Sigmoid colon (tissue), 7 donors: ENCODE data around the gene SNX12. TPM values are rescaled to one million over a fixed set of nuclear protein-coding genes. Genes with fewer than 3 reads are reported as not detected.

Experiments used
- DNase-seq: peaks from one replicate; pipeline ENCODE4 v3.0.0-alpha.2; 2019
- H3K27ac ChIP-seq, 4 donors: fragments of 200-600 bp; sonication (generic); one replicate each; pipeline ENCODE4 v1.5.1; 2016 to 2019; ENCODE audit warnings: mild to moderate bottlenecking in 1 of 4
- H3K27me3 ChIP-seq, 3 donors: fragments of 200-600 bp; sonication (generic); one replicate each; pipeline ENCODE4 v1.5.1; 2019; ENCODE audit warnings: mild to moderate bottlenecking in 1 of 3
- H3K36me3 ChIP-seq, 4 donors: fragments of 200-600 bp; sonication (generic); one replicate each; pipeline ENCODE4 v1.5.1; 2016 to 2019
- H3K4me1 ChIP-seq, 4 donors: fragments of 200-600 bp; sonication (generic); one replicate each; pipeline ENCODE4 v1.5.1; 2017 to 2019
- H3K4me3 ChIP-seq, 4 donors: fragments of 200-600 bp; sonication (generic); one replicate each; pipeline ENCODE4 v1.5.1; 2017 to 2019; ENCODE audit warnings: mild to moderate bottlenecking in 2 of 4, moderate library complexity in 1 of 4
- H3K9me3 ChIP-seq, 4 donors: fragments of 200-600 bp in 3 of 4; sonication (generic) in 3 of 4; one replicate each; pipeline versions ENCODE4 v1.5.1 to v1.6.1; 2013 to 2019
- EP300 ChIP-seq, 4 donors: sonication (generic); formaldehyde crosslinking; IDR thresholded peaks; one replicate each; pipeline ENCODE4 v1.6.1; 2017; ENCODE audit warnings: antibody characterized with exemption in 4 of 4
- POLR2A ChIP-seq, 2 donors: fragments of 450-650 bp; IDR thresholded peaks; one replicate each; pipeline ENCODE4 v1.6.1; 2016; ENCODE audit warnings: antibody characterized with exemption in 2 of 2, mild to moderate bottlenecking in 2 of 2, moderate library complexity in 2 of 2
- POLR2AphosphoS5 ChIP-seq, 4 donors: sonication (generic); formaldehyde crosslinking; IDR thresholded peaks; one replicate each; pipeline ENCODE4 v1.6.1; 2017; ENCODE audit warnings: antibody characterized with exemption in 4 of 4
- WGBS, 2 donors: extraction: QIAGEN DNeasy Blood & Tissue Kit; methylation state at CpG; one replicate each; pipeline ENCODE4 v1.1.7; 2013; 5-methylcytosine and 5-hydroxymethylcytosine counted together
- intact Hi-C: fragments of 100-400 bp; cut with DNase I; formaldehyde crosslinking; loops from one replicate; pipeline ENCODE4 v1.15.1; 2023
- polyA plus RNA-seq, 3 donors: library from polyadenylated mRNA; stranded (reverse); fragments of 200-250 nt; gene quantifications; one replicate each; pipeline ENCODE4 v1.2.3, GENCODE V29; 2013
- small RNA-seq, 3 donors: library from RNA; depleted of rRNA; stranded (forward); fragments of <200 nt; gene quantifications; one replicate each; pipeline ENCODE3, GENCODE V24; 2016
- total RNA-seq, 4 donors: library from RNA; depleted of rRNA; stranded (reverse); fragments of >200 nt; gene quantifications; one replicate each; pipeline ENCODE4 v1.1.0, GENCODE V29; 2016
- TF ChIP-seq, protein P1 (sequence below), 4 experiments: fragments of 450-650 bp in 3 of 4; fragments of 200-600 bp in 1 of 4; IDR thresholded peaks; one replicate each; pipeline ENCODE4 v1.5.1; 2016 to 2019; ENCODE audit warnings: antibody characterized with exemption in 4 of 4, mild to moderate bottlenecking in 3 of 4, moderate library complexity in 2 of 4
- donor health status: healthy with polysubstance abuse.
- donor health status: Bipolar disorder and iron deficiency.
- donor health status: healthy.

The SNX12 gene
- total and polyA plus RNA-seq, 7 donors: 27.6 to 66.1 (median 40.6) TPM

DNA sequence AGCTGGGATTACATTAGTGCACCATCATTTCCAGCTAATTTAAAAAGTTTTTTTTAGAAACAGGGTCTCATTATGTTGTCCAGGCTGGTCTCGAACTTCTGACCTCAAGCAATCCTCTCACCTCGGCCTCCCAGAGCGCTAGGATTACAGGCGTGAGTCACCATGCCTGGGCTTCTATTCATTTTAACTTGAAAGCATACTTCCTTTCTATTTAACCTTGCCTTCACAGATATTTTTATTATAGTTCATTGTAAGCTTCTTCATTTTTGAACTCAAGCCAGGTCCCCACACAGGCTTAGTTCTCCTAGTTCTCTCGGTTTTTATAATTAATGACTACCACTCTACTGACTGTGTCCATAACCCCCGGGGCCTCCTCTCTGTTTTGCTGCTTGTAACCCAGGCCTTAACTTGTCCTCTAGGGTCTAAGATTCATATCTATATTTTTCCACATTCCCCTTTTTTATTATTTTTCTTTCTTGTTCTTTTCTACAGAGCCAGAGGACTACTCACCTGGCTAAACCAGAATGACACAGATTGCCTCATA, 50.7 kb downstream of the SNX12 start:
- DNase-seq: no peak
- intact Hi-C loops: no loop called here
- H3K4me1 ChIP-seq: no peaks in the 10 kb centered on the region
- no peak overlapping the region for H3K4me3 ChIP-seq
- TF ChIP-seq POLR2A (IDR thresholded peaks at IDR 0.05): no peak
- TF ChIP-seq EP300 (IDR thresholded peaks at IDR 0.05): no peak
- TF ChIP-seq, protein P1, sequence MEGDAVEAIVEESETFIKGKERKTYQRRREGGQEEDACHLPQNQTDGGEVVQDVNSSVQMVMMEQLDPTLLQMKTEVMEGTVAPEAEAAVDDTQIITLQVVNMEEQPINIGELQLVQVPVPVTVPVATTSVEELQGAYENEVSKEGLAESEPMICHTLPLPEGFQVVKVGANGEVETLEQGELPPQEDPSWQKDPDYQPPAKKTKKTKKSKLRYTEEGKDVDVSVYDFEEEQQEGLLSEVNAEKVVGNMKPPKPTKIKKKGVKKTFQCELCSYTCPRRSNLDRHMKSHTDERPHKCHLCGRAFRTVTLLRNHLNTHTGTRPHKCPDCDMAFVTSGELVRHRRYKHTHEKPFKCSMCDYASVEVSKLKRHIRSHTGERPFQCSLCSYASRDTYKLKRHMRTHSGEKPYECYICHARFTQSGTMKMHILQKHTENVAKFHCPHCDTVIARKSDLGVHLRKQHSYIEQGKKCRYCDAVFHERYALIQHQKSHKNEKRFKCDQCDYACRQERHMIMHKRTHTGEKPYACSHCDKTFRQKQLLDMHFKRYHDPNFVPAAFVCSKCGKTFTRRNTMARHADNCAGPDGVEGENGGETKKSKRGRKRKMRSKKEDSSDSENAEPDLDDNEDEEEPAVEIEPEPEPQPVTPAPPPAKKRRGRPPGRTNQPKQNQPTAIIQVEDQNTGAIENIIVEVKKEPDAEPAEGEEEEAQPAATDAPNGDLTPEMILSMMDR (IDR thresholded peaks at IDR 0.05): no peak
- no peak for TF ChIP-seq POLR2AphosphoS5 (IDR thresholded peaks at IDR 0.05)
- 80 to 82% methylated on average over 6 of the region's 6 CpGs for WGBS, 2 donors
- no peak overlapping the region for H3K27ac ChIP-seq
- H3K9me3 ChIP-seq: no peaks in the 10 kb centered on the region
- H3K36me3 ChIP-seq: no peaks in the 10 kb centered on the region
- H3K27me3 ChIP-seq: no peaks in the 10 kb centered on the region

Small RNA genes lying within 50 kb of the gene (small RNA-seq; reads per million reads assigned to genes)
- gene CXorf65 (0 reads per million in 3 donors), gene RNU1-56P (0 reads per million in 3 donors)

Other genes starting within 250 kb of the SNX12 start
- not detected for gene TEX11, start 159.6 kb downstream of the SNX12 start, total RNA-seq
- gene TEX11, start 159.6 kb downstream of the SNX12 start, polyA plus RNA-seq: 1 to 10 TPM in 2 of 3 donors, under 1 TPM in 1; 0.79 to 2.4 (median 2.3) TPM
- gene SLC7A3, start 137.2 kb downstream of the SNX12 start, total RNA-seq: not detected
- under 1 TPM in 1 of 3 donors, not detected in 2; 0.07 TPM for gene SLC7A3, start 137.2 kb downstream of the SNX12 start, polyA plus RNA-seq
- 10 to 100 TPM; 22.1 to 34.6 (median 26.2) TPM for gene FOXO4, start 27.5 kb upstream of the SNX12 start, total RNA-seq
- gene FOXO4, start 27.5 kb upstream of the SNX12 start, polyA plus RNA-seq: 10 to 100 TPM; 14.7 to 27.3 (median 19.2) TPM
- gene CXorf65, start 38.4 kb upstream of the SNX12 start, total RNA-seq: not detected
- 1 to 10 TPM in 1 of 3 donors, not detected in 2; 3.4 TPM for gene CXorf65, start 38.4 kb upstream of the SNX12 start, polyA plus RNA-seq
- gene IL2RG, start 43.2 kb upstream of the SNX12 start, total RNA-seq: 1 to 10 TPM in 3 of 4 donors, not detected in 1; 1.7 to 8.1 (median 3.2) TPM
- 10 to 100 TPM; 14.4 to 90.1 (median 39.1) TPM for gene IL2RG, start 43.2 kb upstream of the SNX12 start, polyA plus RNA-seq
- gene MED12, start 50.3 kb upstream of the SNX12 start, total RNA-seq: 10 to 100 TPM; 15.6 to 27.6 (median 24.4) TPM
- gene MED12, start 50.3 kb upstream of the SNX12 start, polyA plus RNA-seq: 10 to 100 TPM in 2 of 3 donors, 1 to 10 TPM in 1; 4.9 to 17.4 (median 16.1) TPM
- gene NLGN3, start 76.5 kb upstream of the SNX12 start, total RNA-seq: 1 to 10 TPM in 3 of 4 donors, under 1 TPM in 1; 0.99 to 3.6 (median 2.6) TPM
- under 1 TPM in 2 of 3 donors, not detected in 1; under 0.01 to 0.95 TPM for gene NLGN3, start 76.5 kb upstream of the SNX12 start, polyA plus RNA-seq
- gene GJB1, start 154.9 kb upstream of the SNX12 start, total RNA-seq: not detected
- gene GJB1, start 154.9 kb upstream of the SNX12 start, polyA plus RNA-seq: 10 to 100 TPM; 12.6 to 65.6 (median 16.2) TPM
- 10 to 100 TPM; 12.4 to 23.5 (median 14.6) TPM for gene ZMYM3, start 185.8 kb upstream of the SNX12 start, total RNA-seq
- 1 to 10 TPM; 2.4 to 9.6 (median 2.8) TPM for gene ZMYM3, start 185.8 kb upstream of the SNX12 start, polyA plus RNA-seq
- gene NONO, start 215.3 kb upstream of the SNX12 start, total RNA-seq: 100 to 1,000 TPM; 170 to 214 (median 194) TPM
- 100 to 1,000 TPM in 1 of 3 donors, 10 to 100 TPM in 2; 79.8 to 169 (median 87.1) TPM for gene NONO, start 215.3 kb upstream of the SNX12 start, polyA plus RNA-seq
- 10 to 100 TPM in 2 of 4 donors, 1 to 10 TPM in 2; 6.3 to 14.1 (median 10.3) TPM for gene ITGB1BP2, start 233.4 kb upstream of the SNX12 start, total RNA-seq
- 1 to 10 TPM in 2 of 3 donors, not detected in 1; 1.2 to 3.6 TPM for gene ITGB1BP2, start 233.4 kb upstream of the SNX12 start, polyA plus RNA-seq